HFFc6 (cell line): Measurements from ENCODE around the gene MLLT11. TPM values are rescaled to one million over a fixed set of nuclear protein-coding genes. Genes with fewer than 3 reads are reported as not detected.

Source experiments
- DNase-seq: peaks from one replicate; pipeline ENCODE4 v3.0.0-alpha.2; 2018
- H3K27ac Mint-ChIP-seq: 2 replicates; pipeline ENCODE4 v1.8.0; 2020; ENCODE audit warnings: mild to moderate bottlenecking, mixed read lengths
- H3K27me3 Mint-ChIP-seq: 2 replicates; pipeline ENCODE4 v1.8.0; 2021; ENCODE audit warnings: mild to moderate bottlenecking, moderate library complexity, mixed read lengths; ENCODE audit not compliant: insufficient read depth
- H3K36me3 Mint-ChIP-seq: 2 replicates; pipeline ENCODE4 v1.8.0; 2021; ENCODE audit warnings: low read depth, mixed read lengths
- H3K4me1 Mint-ChIP-seq: 2 replicates; pipeline ENCODE4 v1.8.0; 2020; ENCODE audit warnings: low read depth, mixed read lengths
- H3K4me3 Mint-ChIP-seq: 2 replicates; pipeline ENCODE4 v1.8.0; 2020; ENCODE audit warnings: mild to moderate bottlenecking, moderate library complexity, mixed read lengths
- H3K9me3 Mint-ChIP-seq: 2 replicates; pipeline ENCODE4 v1.8.0; 2020; ENCODE audit warnings: mild to moderate bottlenecking, mixed read lengths
- total RNA-seq, 6 experiments: library from RNA; stranded (reverse); fragmentation: NEBNext Ultra II Directional; extraction: Animal tissue kit (Norgen Biotek cat#: 25700); gene quantifications; 2 replicates in 1 of 6; 3 replicates in 5 of 6; pipeline ENCODE4 v1.2.3, GENCODE V29; 2021
- TF ChIP-seq, protein P1 (sequence below): fragments of 200-600 bp; sonication (generic); IDR thresholded peaks from 2 replicates; pipeline ENCODE4 v1.5.0; 2021; ENCODE audit warnings: antibody characterized with exemption, mild to moderate bottlenecking

MLLT11 gene
- total RNA-seq, 6 experiments from 2014 or later = 9.3 to 11.7 (median 10.8) TPM

DNA sequence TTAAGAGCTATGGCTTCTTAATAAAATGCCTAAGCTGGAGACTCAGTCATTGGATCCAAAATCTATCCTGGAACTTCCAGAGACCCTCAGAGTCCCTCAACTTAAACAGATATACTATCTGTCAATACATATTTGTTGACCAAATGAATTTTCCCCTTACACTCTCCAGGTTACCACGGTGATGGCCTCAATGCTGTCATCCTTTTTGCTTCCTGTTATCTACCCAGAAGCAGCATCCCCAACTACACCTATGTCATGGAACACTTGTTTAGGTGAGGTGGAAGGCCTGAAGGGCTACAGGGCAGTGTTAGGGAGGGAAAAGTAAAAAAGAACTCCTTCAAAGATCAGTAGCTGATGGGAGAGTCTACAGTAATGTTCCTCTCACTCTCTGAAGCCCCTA is 17.0 kb upstream of the MLLT11 start:
- Mint-ChIP-seq H3K36me3 (no peaks in the 10 kb centered on the region), H3K4me3 (no peak overlapping the region), H3K27me3 (no peaks in the 10 kb centered on the region; the same call in 1 of the 2 replicates), H3K4me1 (peaks cover 15% of the 10 kb centered on the region), H3K27ac (no peak overlapping the region), H3K9me3 (no peaks in the 10 kb centered on the region)
- no peak for DNase-seq
- TF ChIP-seq, protein P1, sequence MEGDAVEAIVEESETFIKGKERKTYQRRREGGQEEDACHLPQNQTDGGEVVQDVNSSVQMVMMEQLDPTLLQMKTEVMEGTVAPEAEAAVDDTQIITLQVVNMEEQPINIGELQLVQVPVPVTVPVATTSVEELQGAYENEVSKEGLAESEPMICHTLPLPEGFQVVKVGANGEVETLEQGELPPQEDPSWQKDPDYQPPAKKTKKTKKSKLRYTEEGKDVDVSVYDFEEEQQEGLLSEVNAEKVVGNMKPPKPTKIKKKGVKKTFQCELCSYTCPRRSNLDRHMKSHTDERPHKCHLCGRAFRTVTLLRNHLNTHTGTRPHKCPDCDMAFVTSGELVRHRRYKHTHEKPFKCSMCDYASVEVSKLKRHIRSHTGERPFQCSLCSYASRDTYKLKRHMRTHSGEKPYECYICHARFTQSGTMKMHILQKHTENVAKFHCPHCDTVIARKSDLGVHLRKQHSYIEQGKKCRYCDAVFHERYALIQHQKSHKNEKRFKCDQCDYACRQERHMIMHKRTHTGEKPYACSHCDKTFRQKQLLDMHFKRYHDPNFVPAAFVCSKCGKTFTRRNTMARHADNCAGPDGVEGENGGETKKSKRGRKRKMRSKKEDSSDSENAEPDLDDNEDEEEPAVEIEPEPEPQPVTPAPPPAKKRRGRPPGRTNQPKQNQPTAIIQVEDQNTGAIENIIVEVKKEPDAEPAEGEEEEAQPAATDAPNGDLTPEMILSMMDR = no peak

DNA sequence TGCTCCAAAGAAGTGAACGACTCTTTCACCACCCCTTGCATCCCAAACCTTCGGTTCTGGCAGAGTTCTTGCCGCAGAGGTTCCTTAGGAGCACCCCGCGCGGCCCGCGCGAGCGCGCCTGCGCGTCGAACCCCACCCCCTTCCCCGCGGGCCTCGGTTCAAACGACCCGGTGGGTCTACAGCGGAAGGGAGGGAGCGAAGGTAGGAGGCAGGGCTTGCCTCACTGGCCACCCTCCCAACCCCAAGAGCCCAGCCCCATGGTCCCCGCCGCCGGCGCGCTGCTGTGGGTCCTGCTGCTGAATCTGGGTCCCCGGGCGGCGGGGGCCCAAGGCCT is 12.6 kb upstream of the MLLT11 start, which contains the start of gene C1orf56:
Gene C1orf56 (plus strand): TSS at position 161 of the 334 bp plus-strand sequence. CDS start 97 bp downstream, at position 258.
- DNase-seq = peak; percentile 39
- H3K9me3 Mint-ChIP-seq = no peaks in the 10 kb centered on the region
- H3K4me1 Mint-ChIP-seq = peaks cover 31% of the 10 kb centered on the region
- peaks cover 6% of the 10 kb centered on the region for H3K36me3 Mint-ChIP-seq
- H3K4me3 Mint-ChIP-seq = peak within 1 kb of the TSS; percentile 95
- peaks cover 4% of the 10 kb centered on the region for H3K27me3 Mint-ChIP-seq
- TF ChIP-seq, protein P1 = no peak
- peak within 1 kb of the TSS; percentile 96 for H3K27ac Mint-ChIP-seq

DNA sequence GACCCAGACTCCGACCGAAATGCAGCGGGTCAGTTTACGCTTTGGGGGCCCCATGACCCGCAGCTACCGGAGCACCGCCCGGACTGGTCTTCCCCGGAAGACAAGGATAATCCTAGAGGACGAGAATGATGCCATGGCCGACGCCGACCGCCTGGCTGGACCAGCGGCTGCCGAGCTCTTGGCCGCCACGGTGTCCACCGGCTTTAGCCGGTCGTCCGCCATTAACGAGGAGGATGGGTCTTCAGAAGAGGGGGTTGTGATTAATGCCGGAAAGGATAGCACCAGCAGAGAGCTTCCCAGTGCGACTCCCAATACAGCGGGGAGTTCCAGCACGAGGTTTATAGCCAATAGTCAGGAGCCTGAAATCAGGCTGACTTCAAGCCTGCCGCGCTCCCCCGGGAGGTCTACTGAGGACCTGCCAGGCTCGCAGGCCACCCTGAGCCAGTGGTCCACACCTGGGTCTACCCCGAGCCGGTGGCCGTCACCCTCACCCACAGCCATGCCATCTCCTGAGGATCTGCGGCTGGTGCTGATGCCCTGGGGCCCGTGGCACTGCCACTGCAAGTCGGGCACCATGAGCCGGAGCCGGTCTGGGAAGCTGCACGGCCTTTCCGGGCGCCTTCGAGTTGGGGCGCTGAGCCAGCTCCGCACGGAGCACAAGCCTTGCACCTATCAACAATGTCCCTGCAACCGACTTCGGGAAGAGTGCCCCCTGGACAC is 12.1 kb upstream of the MLLT11 start:
- DNase-seq = peak; percentile 76
- H3K27ac Mint-ChIP-seq = peak overlapping the region; percentile 96
- TF ChIP-seq, protein P1 = peak; percentile 77
- H3K4me3 Mint-ChIP-seq = peak overlapping the region; percentile 95
- H3K36me3 Mint-ChIP-seq = peaks cover 6% of the 10 kb centered on the region
- H3K9me3 Mint-ChIP-seq = no peaks in the 10 kb centered on the region
- H3K4me1 Mint-ChIP-seq = peaks cover 31% of the 10 kb centered on the region
- H3K27me3 Mint-ChIP-seq = peaks cover 4% of the 10 kb centered on the region

DNA sequence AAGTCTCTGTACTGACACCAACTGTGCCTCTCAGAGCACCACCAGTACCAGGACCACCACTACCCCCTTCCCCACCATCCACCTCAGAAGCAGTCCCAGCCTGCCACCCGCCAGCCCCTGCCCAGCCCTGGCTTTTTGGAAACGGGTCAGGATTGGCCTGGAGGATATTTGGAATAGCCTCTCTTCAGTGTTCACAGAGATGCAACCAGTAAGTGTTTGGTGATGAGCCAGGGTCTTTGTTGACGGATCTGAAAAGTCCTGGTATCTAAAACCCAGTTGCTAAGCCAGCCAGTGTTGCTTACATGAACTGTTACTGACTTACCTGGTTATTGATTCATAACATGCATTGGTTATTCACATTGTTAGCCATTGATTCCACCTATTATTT is 11.6 kb upstream of the MLLT11 start:
- peaks cover 4% of the 10 kb centered on the region for H3K27me3 Mint-ChIP-seq

DNA sequence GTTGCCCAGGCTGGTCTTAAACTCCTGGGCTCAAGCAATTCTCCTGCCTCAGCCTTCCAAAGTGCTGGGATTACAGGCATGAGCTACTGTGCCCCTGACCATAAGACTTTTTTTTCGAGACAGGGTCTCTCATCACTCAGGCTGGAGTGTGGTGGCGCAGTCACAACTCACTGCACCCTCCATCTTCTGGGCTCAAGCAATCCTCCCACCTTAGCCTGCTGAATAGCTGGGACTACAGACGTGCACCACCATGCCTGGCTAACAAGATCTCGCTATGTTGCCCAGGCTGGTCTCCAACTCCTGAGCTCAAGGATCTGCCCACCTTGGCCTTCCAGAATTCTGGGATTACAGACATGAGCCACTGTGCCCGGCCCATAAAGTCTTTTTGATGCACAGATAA is 10.7 kb upstream of the MLLT11 start:
- H3K4me1 Mint-ChIP-seq = peaks cover 31% of the 10 kb centered on the region
- TF ChIP-seq, protein P1 = no peak
- H3K27me3 Mint-ChIP-seq = peaks cover 4% of the 10 kb centered on the region
- H3K36me3 Mint-ChIP-seq = peaks cover 11% of the 10 kb centered on the region
- H3K4me3 Mint-ChIP-seq = peak overlapping the region; percentile 95
- DNase-seq = no peak
- H3K27ac Mint-ChIP-seq = peak overlapping the region; percentile 96; the same call in 1 of the 2 replicates
- no peaks in the 10 kb centered on the region for H3K9me3 Mint-ChIP-seq

More for the DNA sequence above, 11.6 kb upstream of the MLLT11 start:
- Mint-ChIP-seq H3K27ac (peak overlapping the region; percentile 96), H3K4me1 (peaks cover 31% of the 10 kb centered on the region), H3K9me3 (no peaks in the 10 kb centered on the region), H3K4me3 (peak overlapping the region; percentile 95), H3K36me3 (peaks cover 6% of the 10 kb centered on the region)
- TF ChIP-seq, protein P1 = peak; percentile 39
- no peak for DNase-seq
